HG02943 (cell line): ENCODE results near the gene TCL1B.

ENCODE experiments used
- ATAC-seq: cut with Tn5 transposase; IDR thresholded peaks from one replicate; pipeline ENCODE4 v1.9.1; 2021; ENCODE audit warnings: mild to moderate bottlenecking, low read depth, moderate library complexity; ENCODE audit not compliant: unreplicated experiment

The TCL1B gene, protein sequence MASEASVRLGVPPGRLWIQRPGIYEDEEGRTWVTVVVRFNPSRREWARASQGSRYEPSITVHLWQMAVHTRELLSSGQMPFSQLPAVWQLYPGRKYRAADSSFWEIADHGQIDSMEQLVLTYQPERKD

GRCh38 chr14:95685978-95686922, at the start of gene TCL1B:
Gene TCL1B, plus strand, starts transcription at chr14:95686426. Its CDS starts 42 bp downstream, at chr14:95686468.
- no peak for ATAC-seq

DNA sequence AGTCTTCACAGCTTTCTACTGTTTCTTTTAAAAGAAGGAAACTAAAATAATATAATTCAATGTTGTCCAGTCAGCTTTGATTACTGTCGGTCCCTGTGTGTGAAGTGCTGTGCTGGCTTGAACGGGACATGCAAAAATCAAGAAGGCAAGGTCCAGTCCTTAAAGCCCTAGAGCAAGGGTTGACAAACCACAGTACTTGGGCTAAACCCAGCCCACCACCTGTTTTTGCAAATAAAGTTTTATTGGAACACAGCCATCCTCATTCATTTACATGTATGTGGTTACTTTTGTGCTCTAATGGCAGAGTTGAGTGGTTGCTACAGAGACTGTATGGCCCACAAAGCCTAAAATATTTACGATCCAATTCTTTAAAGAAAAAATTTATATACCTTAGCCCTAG, 41.2 kb upstream of the TCL1B start:
- ATAC-seq = no peak

GRCh38 chr14:95645389-95645996, 40.7 kb upstream of the TCL1B start:
- ATAC-seq = no peak

DNA sequence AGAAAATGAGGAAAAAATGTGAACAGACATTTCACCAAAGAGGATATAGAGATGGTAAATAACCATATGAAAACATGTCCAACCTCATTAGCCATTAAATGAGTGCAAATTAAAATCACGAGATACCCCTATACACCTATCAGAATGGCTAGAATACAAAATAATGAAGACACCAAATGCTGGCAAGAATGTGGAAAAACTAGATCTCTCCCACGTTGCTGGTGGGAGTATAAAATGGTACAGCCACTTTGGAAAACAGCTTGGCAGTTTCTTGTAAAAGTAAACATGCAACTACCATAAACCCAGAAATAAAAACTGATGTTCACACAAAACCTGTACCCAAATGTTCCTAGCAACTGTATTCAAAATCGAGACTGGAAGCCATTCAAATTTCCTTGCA, 38.3 kb upstream of the TCL1B start:
- ATAC-seq = no peak

DNA sequence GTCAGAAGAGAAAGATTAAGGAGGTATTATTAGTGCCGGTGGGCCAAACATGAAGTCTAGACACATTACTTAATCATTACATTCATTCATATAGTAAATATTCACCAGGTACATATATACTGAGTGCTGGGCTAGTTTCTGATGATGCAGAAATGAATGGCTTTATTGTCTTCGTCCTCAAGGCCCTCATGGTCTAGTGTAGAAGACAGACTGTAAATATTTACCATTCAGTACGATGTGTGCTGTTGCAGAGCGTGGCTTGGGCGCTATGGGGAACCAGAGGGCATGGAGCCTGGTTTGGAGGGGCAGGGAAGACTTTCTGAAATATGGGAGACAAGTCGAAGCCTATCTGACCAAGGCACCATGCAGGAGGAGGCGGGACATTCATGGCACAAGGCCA, 37.0 kb upstream of the TCL1B start:
- no peak for ATAC-seq

DNA sequence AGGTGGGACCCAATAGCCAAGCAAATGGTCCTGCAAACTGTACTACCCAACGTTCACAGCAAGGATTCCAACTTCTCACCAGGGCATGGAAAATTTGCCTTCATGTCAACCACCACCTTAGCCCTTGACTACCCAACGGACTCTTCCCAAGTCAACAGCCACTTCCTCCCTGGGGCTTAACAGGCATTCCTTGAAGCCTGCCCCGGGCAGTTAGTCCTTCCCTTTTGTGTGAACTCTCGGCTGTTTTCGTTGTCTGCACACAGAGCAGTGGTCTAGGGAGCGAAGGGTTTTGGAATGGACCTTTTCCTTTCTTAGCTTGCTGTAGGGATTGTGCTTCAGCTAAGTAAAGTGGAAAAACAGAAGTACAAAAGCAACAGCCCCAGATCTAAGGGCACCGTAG, 35.2 kb upstream of the TCL1B start:
- ATAC-seq = no peak

DNA sequence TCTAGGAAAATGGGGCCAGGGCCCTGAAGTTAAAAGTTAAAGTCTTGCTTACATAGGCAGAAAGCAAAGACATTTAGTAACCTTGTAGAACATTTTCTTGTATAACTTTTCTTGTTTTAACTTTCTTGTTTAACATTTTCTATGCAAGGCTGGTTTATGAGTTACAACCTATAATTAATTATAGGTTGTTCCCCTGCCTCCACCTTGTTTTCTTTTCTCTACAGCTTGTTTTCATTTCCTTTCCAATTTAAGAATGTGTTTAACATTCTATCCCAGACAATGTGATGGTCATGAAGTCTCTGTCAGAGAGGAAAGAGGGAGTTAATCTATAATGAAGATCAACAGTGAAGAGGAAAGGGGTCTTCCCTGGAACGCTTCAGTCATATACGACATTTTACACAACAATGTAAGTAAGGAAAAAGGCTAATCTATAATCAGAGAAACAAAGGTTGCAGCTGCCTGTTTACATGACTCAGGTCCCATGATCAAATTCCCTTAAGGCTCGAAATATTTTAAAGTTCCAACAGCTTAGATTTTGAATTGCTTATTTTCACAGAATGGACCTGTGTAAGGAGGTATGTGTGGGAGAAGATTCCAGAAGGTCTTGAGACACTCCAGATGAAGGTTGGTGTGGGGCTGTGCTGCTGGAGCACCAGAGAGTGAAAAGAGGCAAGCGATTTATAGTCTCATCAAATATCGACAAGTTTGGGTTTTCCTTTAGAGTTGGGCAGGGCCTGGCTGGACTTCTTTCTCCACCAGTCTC, 34.2 kb upstream of the TCL1B start:
- ATAC-seq = no peak

- ATAC-seq = no peak
Observed at GRCh38 chr14:95652690-95653089, 33.5 kb upstream of the TCL1B start.

DNA sequence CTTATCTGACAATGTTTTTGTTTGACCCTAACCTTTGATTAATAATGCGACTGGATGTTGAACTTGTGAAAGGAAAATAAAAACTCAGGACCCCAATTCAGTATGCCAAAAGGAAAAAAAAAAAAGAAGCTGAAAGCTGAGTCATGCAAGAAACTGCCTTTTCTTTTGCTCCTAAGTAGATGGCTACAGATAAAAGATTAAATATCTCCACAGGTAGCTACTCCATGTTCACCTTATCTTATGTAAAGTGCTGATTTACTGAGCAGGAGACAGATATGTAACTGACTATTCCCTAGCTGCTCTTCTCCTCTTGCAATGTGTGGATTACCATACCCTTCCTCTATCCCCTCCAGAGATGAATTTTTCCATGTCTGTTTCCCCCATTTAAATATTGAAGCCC, 30.8 kb upstream of the TCL1B start:
- ATAC-seq = no peak

DNA sequence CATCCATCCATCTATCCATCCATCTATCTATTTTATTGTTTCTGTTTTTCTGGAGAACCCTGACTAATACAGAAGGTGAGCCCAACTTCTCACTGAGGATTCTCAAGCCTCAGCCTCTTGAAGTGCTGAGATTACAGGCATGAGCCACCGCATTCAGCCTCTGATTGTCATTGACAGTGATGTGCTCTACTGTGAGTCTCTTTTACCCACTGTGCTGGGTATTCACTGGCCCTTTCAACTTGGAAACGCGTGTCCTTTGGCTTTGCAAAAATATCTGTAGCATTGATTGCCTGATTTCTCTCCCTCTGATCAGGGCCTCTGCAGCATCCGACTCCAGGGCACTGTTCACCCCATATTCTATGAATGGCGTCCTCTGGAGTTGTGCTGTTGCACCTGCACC, 29.6 kb upstream of the TCL1B start:
- ATAC-seq = no peak

GRCh38 chr14:95657454-95657853, 28.8 kb upstream of the TCL1B start:
- ATAC-seq = no peak

GRCh38 chr14:95659293-95659989, 26.8 kb upstream of the TCL1B start:
- ATAC-seq = no peak

- ATAC-seq = no peak
Observed at GRCh38 chr14:95659990-95660385, 26.2 kb upstream of the TCL1B start.

GRCh38 chr14:95660651-95661515, 25.3 kb upstream of the TCL1B start:
- ATAC-seq = no peak

GRCh38 chr14:95662376-95663186, 23.6 kb upstream of the TCL1B start:
- peak; percentile 17 for ATAC-seq

- ATAC-seq = peak; percentile 31
Observed at GRCh38 chr14:95663226-95663797, 22.9 kb upstream of the TCL1B start.

- ATAC-seq = no peak
Observed at GRCh38 chr14:95664066-95664465, 22.2 kb upstream of the TCL1B start.

- ATAC-seq = no peak
Observed at GRCh38 chr14:95664546-95664945, 21.7 kb upstream of the TCL1B start.
